ENCODE measurements around the gene CISH.

Gene CISH

GRCh38 chr3:50611464-50612233 lies at the start of gene CISH:
Gene CISH (minus strand): TSS chr3:50611774. CDS start chr3:50611650, 124 bp downstream.
- peaks cover 13% of the 10 kb centered on the region for H3F3A ChIP-seq (ENCODE audit: control insufficient read depth, insufficient read depth)
- peaks cover 65% of the 10 kb centered on the region for H3K27me3 ChIP-seq (ENCODE audit: control insufficient read depth, low read length)
- no peaks in the 10 kb centered on the region for H3K9me3 ChIP-seq (ENCODE audit: control insufficient read depth, insufficient read depth, low read length)
- no peaks in the 10 kb centered on the region for H3K79me2 ChIP-seq (ENCODE audit: control insufficient read depth, low read length)
- peaks cover 20% of the 10 kb centered on the region for H3K4me1 ChIP-seq (ENCODE audit: control insufficient read depth, low read length)
- no peaks in the 10 kb centered on the region for H3K9me2 ChIP-seq (replicated peaks; ENCODE audit: control insufficient read depth, low read length)
- peaks cover 15% of the 10 kb centered on the region for H4K20me1 ChIP-seq (ENCODE audit: control insufficient read depth, insufficient read depth, low read depth, low read length)
- no peak for TF ChIP-seq EZH2phosphoT487 (IDR thresholded peaks at IDR 0.05; ENCODE audit: borderline replicate concordance, low read length)
- TF ChIP-seq CTCF (IDR thresholded peaks at IDR 0.05; ENCODE audit: low read depth, low read length, poor library complexity, severe bottlenecking), result peak; percentile 54
- H3K4me2 ChIP-seq (ENCODE audit: low read length), result peak within 1 kb of the TSS; percentile 98
- H3K4me3 ChIP-seq (ENCODE audit: low read length), result peak within 1 kb of the TSS; percentile 77
- H3K27ac ChIP-seq (ENCODE audit: low read depth, low read length), result no peak within 1 kb of the TSS
- no peaks in the 10 kb centered on the region for H3K36me3 ChIP-seq (ENCODE audit: control insufficient read depth, low read length)

- no peaks in the 10 kb centered on the region for H3K36me3 ChIP-seq (ENCODE audit: control insufficient read depth, low read length)
- H3K9me2 ChIP-seq (replicated peaks; ENCODE audit: control insufficient read depth, low read length), result no peaks in the 10 kb centered on the region
- no peaks in the 10 kb centered on the region for H3K9me3 ChIP-seq (ENCODE audit: control insufficient read depth, insufficient read depth, low read length)
- H3K4me2 ChIP-seq (ENCODE audit: low read length), result no peak overlapping the region
- H3K79me2 ChIP-seq (ENCODE audit: control insufficient read depth, low read length), result no peaks in the 10 kb centered on the region
- no peaks in the 10 kb centered on the region for H3F3A ChIP-seq (ENCODE audit: control insufficient read depth, insufficient read depth)
- no peak overlapping the region for H3K27ac ChIP-seq (ENCODE audit: low read depth, low read length)
- H4K20me1 ChIP-seq (ENCODE audit: control insufficient read depth, insufficient read depth, low read depth, low read length), result no peaks in the 10 kb centered on the region
- H3K27me3 ChIP-seq (ENCODE audit: control insufficient read depth, low read length), result no peaks in the 10 kb centered on the region
- H3K4me1 ChIP-seq (ENCODE audit: control insufficient read depth, low read length), result no peaks in the 10 kb centered on the region
- no peak for TF ChIP-seq EZH2phosphoT487 (IDR thresholded peaks at IDR 0.05; ENCODE audit: borderline replicate concordance, low read length)
- no peak for TF ChIP-seq CTCF (IDR thresholded peaks at IDR 0.05; ENCODE audit: low read depth, low read length, poor library complexity, severe bottlenecking)
- H3K4me3 ChIP-seq (ENCODE audit: low read length), result no peak overlapping the region
These were observed 48.8 kb upstream of the CISH start for GRCh38 chr3:50660386-50660785.

- no peak for TF ChIP-seq EZH2phosphoT487 (IDR thresholded peaks at IDR 0.05; ENCODE audit: borderline replicate concordance, low read length)
- no peak for TF ChIP-seq CTCF (IDR thresholded peaks at IDR 0.05; ENCODE audit: low read depth, low read length, poor library complexity, severe bottlenecking)
- Histone ChIP-seq H3K79me2 (ENCODE audit: control insufficient read depth, low read length) (no peaks in the 10 kb centered on the region), H3K4me1 (ENCODE audit: control insufficient read depth, low read length) (no peaks in the 10 kb centered on the region)
These were observed 47.3 kb upstream of the CISH start for GRCh38 chr3:50658831-50659230.

More at GRCh38 chr3:50658831-50659230, 47.3 kb upstream of the CISH start:
- Histone ChIP-seq H3K27me3 (ENCODE audit: control insufficient read depth, low read length) (no peaks in the 10 kb centered on the region), H3K4me3 (ENCODE audit: low read length) (no peak overlapping the region), H3F3A (ENCODE audit: control insufficient read depth, insufficient read depth) (no peaks in the 10 kb centered on the region), H4K20me1 (ENCODE audit: control insufficient read depth, insufficient read depth, low read depth, low read length) (no peaks in the 10 kb centered on the region), H3K36me3 (ENCODE audit: control insufficient read depth, low read length) (no peaks in the 10 kb centered on the region), H3K27ac (ENCODE audit: low read depth, low read length) (no peak overlapping the region), H3K9me2 (replicated peaks; ENCODE audit: control insufficient read depth, low read length) (no peaks in the 10 kb centered on the region), H3K4me2 (ENCODE audit: low read length) (no peak overlapping the region), H3K9me3 (ENCODE audit: control insufficient read depth, insufficient read depth, low read length) (no peaks in the 10 kb centered on the region)

Measured in DOHH2 (cell line).